HG03025 (cell line): ENCODE data around the gene MBTPS2.
"Not testable (repeated sequence)": the region's sequence is repeated elsewhere in the genome, so short reads cannot be mapped to it uniquely, and the experiment has no call there.

ENCODE experiments used
- ATAC-seq: cut with Tn5 transposase; IDR thresholded peaks from one replicate; pipeline ENCODE4 v1.9.1; 2021; ENCODE audit warnings: mild to moderate bottlenecking, moderate library complexity; ENCODE audit not compliant: unreplicated experiment, low FRiP score

Gene MBTPS2

GRCh38 chrX:21839334-21840192 is at the start of gene MBTPS2:
Gene MBTPS2 (plus strand): TSS chrX:21839617. CDS start chrX:21839735, 118 bp downstream.
- ATAC-seq, result peak; percentile 75

- ATAC-seq, result peak; percentile 92
Measured at GRCh38 chrX:21798677-21799219, 40.7 kb upstream of the MBTPS2 start.

GRCh38 chrX:21799767-21800166 is 39.6 kb upstream of the MBTPS2 start:
- ATAC-seq, result no peak

- ATAC-seq, result no peak
Measured at GRCh38 chrX:21800344-21800770, 39.1 kb upstream of the MBTPS2 start.

- ATAC-seq, result no peak
Measured at GRCh38 chrX:21802054-21802670, 37.3 kb upstream of the MBTPS2 start.

GRCh38 chrX:21802839-21803238 is 36.6 kb upstream of the MBTPS2 start:
- no peak for ATAC-seq

GRCh38 chrX:21806691-21807090 is 32.7 kb upstream of the MBTPS2 start:
- no peak for ATAC-seq

GRCh38 chrX:21811832-21812231 is 27.6 kb upstream of the MBTPS2 start:
- no peak for ATAC-seq

GRCh38 chrX:21812628-21813027 is 26.8 kb upstream of the MBTPS2 start:
- ATAC-seq, result no peak

- ATAC-seq, result no peak
Measured at GRCh38 chrX:21813612-21814368, 25.6 kb upstream of the MBTPS2 start.

- no peak for ATAC-seq
Measured at GRCh38 chrX:21816136-21816535, 23.3 kb upstream of the MBTPS2 start.

- not testable (repeated sequence) for ATAC-seq
Measured at GRCh38 chrX:21820170-21820569, 19.2 kb upstream of the MBTPS2 start.

- no peak for ATAC-seq
Measured at GRCh38 chrX:21821875-21822274, 17.5 kb upstream of the MBTPS2 start.

- ATAC-seq, result no peak
Measured at GRCh38 chrX:21831496-21831895, 7.9 kb upstream of the MBTPS2 start.

- no peak for ATAC-seq
Measured at GRCh38 chrX:21837056-21837455, 2.4 kb upstream of the MBTPS2 start.

- ATAC-seq, result peak; percentile 14
Measured at GRCh38 chrX:21838937-21839333, 482 bp upstream of the MBTPS2 start.

GRCh38 chrX:21840193-21840545 is 752 bp downstream of the MBTPS2 start:
- no peak for ATAC-seq

- no peak for ATAC-seq
Measured at GRCh38 chrX:21843179-21843578, 3.8 kb downstream of the MBTPS2 start.

- ATAC-seq, result no peak
Measured at GRCh38 chrX:21845096-21845495, 5.7 kb downstream of the MBTPS2 start.

GRCh38 chrX:21847342-21847741 is 7.9 kb downstream of the MBTPS2 start:
- no peak for ATAC-seq

- ATAC-seq, result no peak
Measured at GRCh38 chrX:21853578-21853977, 14.2 kb downstream of the MBTPS2 start.
